ENCODE measurements around the gene CIRBP. TPM values are rescaled to one million over a fixed set of nuclear protein-coding genes. Genes with fewer than 3 reads are reported as not detected.
A peak's percentile ranks its signal among the peaks of the same experiment; 100 is the strongest.

The CIRBP gene
- total RNA-seq, 2 experiments from 2014 or later: 161 to 180 TPM

DNA sequence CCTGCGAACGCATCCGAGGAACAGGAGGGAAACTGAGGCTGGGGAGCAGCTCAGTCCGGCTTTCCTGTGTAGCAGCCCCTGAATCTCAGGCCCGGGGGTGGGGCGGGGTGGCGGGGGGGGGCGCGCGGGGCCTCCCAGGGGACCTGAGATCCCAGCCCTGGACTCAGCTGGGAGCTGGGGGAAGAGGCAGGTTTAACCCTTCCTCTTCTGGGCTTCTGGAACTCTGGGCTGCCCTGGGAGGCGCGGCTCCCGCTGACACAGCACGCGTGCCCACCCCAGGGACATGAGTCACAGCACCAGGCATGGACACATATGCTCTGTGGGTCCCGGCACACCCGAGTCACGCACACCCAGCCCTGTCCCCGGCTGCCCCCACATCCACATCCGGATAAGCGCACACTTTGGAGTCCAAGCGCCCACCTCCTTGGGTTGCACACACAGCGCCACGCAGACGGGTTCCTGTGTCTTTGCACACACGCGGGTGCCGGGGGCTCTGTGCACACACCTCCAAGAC lies 3.5 kb upstream of the CIRBP start:
- DNase-seq: peak; percentile 79
- H3K4me1 Mint-ChIP-seq (ENCODE audit: low read depth): peaks cover 54% of the 10 kb centered on the region
- peak; percentile 3 for ATAC-seq
- no peaks in the 10 kb centered on the region for H3K9me3 Mint-ChIP-seq
- no peaks in the 10 kb centered on the region for H3K27me3 Mint-ChIP-seq
- CTCF ChIA-PET: interaction anchor here (0.9 to 16.1 kb wide), 6 partner anchors 10 to 193 kb away, joined by 3 to 449 read pairs (median 4); partner anchors contain the start of gene ATP5F1D
- H3K27ac Mint-ChIP-seq: peak overlapping the region; percentile 59
- H3K36me3 Mint-ChIP-seq (ENCODE audit: low read depth): peaks cover 23% of the 10 kb centered on the region
- peak overlapping the region; percentile 45 for H3K4me3 Mint-ChIP-seq
- intact Hi-C loops (cut with micrococcal nuclease): loop anchor here (2.0 kb wide), 1 partner anchor 13 kb away; no protein-coding TSS in a partner anchor
- TF ChIP-seq CTCF (IDR thresholded peaks at IDR 0.05): no peak
- POLR2A ChIA-PET: interaction anchor here (0.8 to 6.1 kb wide), 9 partner anchors 10 to 269 kb away, joined by 3 to 88 read pairs (median 4); no protein-coding TSS in a partner anchor

DNA sequence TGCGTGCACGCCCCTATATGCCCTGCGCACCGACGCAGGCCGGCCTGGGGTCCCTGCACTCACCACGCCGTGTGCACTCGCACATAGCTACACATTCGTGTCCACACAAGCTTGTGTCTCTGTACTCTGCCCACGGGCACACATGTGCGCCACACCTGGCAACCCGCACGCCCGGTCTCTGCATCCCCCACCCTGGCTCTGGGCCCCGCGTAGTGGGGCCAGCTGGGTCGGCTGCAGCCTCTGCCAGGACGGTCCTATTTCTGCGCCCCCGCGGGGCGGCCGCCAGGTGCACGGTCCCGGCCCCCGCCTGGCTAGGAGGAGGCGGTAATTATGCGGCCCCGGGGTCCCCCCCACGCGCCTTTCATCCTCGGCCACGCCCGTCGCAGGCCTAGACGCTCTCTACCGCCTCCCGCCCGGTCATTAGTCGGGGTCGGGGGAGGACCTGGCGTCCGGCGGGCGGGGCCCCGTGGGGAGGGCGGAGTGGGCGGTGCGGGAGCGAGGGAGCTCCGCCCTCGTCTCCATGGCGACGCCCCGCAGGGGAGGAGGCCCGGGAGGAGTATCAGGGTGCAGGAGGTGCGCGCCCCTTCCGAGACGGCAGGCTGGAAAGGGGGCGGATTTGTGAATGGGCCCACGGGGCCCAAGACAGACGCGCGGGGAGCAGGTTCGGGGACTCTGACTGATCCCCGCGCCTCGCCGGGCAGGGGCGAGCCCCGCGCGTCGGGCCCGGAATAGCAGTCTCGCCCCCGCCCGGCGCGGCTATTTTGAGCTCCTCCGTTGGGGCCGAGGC lies 2.8 kb upstream of the CIRBP start:
- intact Hi-C loops (cut with micrococcal nuclease): loop anchor here (2.0 kb wide), 1 partner anchor 14 kb away; no protein-coding TSS in a partner anchor
- Mint-ChIP-seq H3K27ac (peak overlapping the region; percentile 59), H3K4me1 (ENCODE audit: low read depth) (peaks cover 61% of the 10 kb centered on the region), H3K27me3 (no peaks in the 10 kb centered on the region), H3K4me3 (peak overlapping the region; percentile 54), H3K36me3 (ENCODE audit: low read depth) (peaks cover 29% of the 10 kb centered on the region), H3K9me3 (no peaks in the 10 kb centered on the region)
- ATAC-seq (peak; percentile 42), DNase-seq (peak; percentile 90)
- TF ChIP-seq CTCF (IDR thresholded peaks at IDR 0.05): no peak
- ChIA-PET POLR2A (interaction anchor here (0.8 to 6.1 kb wide), 15 partner anchors 9 to 270 kb away, joined by 3 to 88 read pairs (median 3); partner anchors contain the start of genes ATP5F1D and FAM174C), CTCF (interaction anchor here (0.6 to 16.1 kb wide), 19 partner anchors 9 to 282 kb away, joined by 3 to 449 read pairs (median 4); partner anchors contain the start of genes ATP5F1D, FAM174C and WDR18)

DNA sequence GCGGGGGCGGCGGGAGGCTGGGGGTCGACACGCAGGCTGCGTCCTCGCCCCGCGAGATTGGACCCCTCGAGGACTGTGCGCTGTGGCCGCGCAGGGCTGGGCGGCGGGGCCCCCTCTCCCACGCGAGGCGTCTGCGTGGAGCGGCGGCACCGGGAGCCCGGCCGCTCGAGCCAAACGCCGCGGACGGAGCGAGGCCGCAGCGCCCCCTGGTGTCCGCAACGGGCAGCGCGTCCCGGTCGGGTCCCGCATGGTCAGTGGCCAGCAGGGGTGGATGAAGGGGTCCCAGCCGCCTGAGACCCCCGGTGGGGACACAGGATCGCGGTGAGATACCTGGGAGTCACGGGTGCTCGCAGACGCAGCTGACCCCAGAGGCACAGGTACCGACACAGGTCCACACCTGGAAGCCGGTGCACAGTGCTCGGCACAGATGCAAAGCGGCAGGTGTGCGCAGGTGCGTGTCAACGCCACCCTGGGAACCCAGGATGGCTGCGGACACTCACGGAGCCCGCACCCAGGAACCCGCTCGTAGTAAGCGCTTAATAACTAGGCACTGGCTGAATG lies 2.1 kb upstream of the CIRBP start:
- intact Hi-C loops (cut with micrococcal nuclease): loop anchor here (2.0 kb wide), 1 partner anchor 14 kb away; no protein-coding TSS in a partner anchor
- peak; percentile 100 for TF ChIP-seq CTCF (IDR thresholded peaks at IDR 0.05)
- ChIA-PET POLR2A (interaction anchor here (0.6 to 6.1 kb wide), 17 partner anchors 9 to 240 kb away, joined by 3 to 88 read pairs (median 3); partner anchors contain the start of genes ATP5F1D and FAM174C), CTCF (interaction anchor here (0.6 to 16.1 kb wide), 17 partner anchors 8 to 283 kb away, joined by 3 to 449 read pairs (median 4); partner anchors contain the start of genes ATP5F1D, FAM174C and WDR18)
- DNase-seq (peak; percentile 66), ATAC-seq (peak; percentile 2)
- no peaks in the 10 kb centered on the region for H3K27me3 Mint-ChIP-seq
- peaks cover 30% of the 10 kb centered on the region for H3K36me3 Mint-ChIP-seq (ENCODE audit: low read depth)
- peaks cover 62% of the 10 kb centered on the region for H3K4me1 Mint-ChIP-seq (ENCODE audit: low read depth)
- peak overlapping the region; percentile 32 for H3K27ac Mint-ChIP-seq
- peak overlapping the region; percentile 63 for H3K4me3 Mint-ChIP-seq
- no peaks in the 10 kb centered on the region for H3K9me3 Mint-ChIP-seq

- H3K36me3 Mint-ChIP-seq (ENCODE audit: low read depth): peaks cover 35% of the 10 kb centered on the region
- no peaks in the 10 kb centered on the region for H3K9me3 Mint-ChIP-seq
- ChIA-PET CTCF (interaction anchor here (1.6 to 16.1 kb wide), 5 partner anchors 8 to 165 kb away, joined by 5 to 449 read pairs (median 14); partner anchors contain the start of genes ATP5F1D and FAM174C), POLR2A (interaction anchor here (0.6 to 6.1 kb wide), 8 partner anchors 8 to 92 kb away, joined by 3 to 88 read pairs (median 4); partner anchors contain the start of gene ATP5F1D)
- peak overlapping the region; percentile 32 for H3K27ac Mint-ChIP-seq
- H3K4me3 Mint-ChIP-seq: peak overlapping the region; percentile 63
- intact Hi-C loops (cut with micrococcal nuclease): loop anchor here (2.0 kb wide), 2 partner anchors 15 to 25 kb away; no protein-coding TSS in a partner anchor
- TF ChIP-seq CTCF (IDR thresholded peaks at IDR 0.05): no peak
- H3K27me3 Mint-ChIP-seq: no peaks in the 10 kb centered on the region
- H3K4me1 Mint-ChIP-seq (ENCODE audit: low read depth): peaks cover 64% of the 10 kb centered on the region
- DNase-seq (no peak), ATAC-seq (no peak)
Observed at GRCh38 chr19:1267477-1268225, 1.5 kb upstream of the CIRBP start.
